DND-41 (cell line): ENCODE results near the gene CPNE5.

ENCODE experiments used
- EZH2 ChIP-seq: IDR thresholded peaks from 3 replicates; pipeline ENCODE4 v1.6.1; 2012; ENCODE audit warnings: borderline replicate concordance, low read depth, mild to moderate bottlenecking, moderate library complexity, low read length, inconsistent platforms; ENCODE audit not compliant: severe bottlenecking
- TF ChIP-seq, protein P1 (sequence below): IDR thresholded peaks from 2 replicates; pipeline ENCODE4 v1.5.1; 2012; ENCODE audit warnings: borderline replicate concordance, low read length, moderate library complexity, mild to moderate bottlenecking; ENCODE audit not compliant: poor library complexity, severe bottlenecking; ENCODE audit errors: extremely low read depth

DNA sequence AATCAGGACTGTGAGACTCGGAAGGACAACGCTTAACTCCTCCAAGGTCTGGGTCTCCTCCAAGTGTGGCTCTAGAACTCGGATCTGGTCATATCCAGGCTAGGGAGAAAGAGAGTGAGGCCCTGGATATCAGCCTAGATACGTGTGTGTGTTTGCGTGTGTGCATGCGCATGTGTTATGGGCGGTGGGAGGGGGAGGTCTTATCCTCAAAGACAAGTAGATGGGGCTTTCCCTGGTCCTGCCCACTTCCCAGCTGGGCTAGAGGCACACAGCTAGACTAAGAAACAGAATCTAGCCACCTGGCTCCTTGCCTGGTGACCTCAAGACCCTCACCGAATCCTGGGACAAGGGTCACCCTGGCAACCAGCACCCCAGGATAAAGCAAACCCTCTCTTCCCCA is 13.2 kb downstream of the CPNE5 start:
- TF ChIP-seq, protein P1, sequence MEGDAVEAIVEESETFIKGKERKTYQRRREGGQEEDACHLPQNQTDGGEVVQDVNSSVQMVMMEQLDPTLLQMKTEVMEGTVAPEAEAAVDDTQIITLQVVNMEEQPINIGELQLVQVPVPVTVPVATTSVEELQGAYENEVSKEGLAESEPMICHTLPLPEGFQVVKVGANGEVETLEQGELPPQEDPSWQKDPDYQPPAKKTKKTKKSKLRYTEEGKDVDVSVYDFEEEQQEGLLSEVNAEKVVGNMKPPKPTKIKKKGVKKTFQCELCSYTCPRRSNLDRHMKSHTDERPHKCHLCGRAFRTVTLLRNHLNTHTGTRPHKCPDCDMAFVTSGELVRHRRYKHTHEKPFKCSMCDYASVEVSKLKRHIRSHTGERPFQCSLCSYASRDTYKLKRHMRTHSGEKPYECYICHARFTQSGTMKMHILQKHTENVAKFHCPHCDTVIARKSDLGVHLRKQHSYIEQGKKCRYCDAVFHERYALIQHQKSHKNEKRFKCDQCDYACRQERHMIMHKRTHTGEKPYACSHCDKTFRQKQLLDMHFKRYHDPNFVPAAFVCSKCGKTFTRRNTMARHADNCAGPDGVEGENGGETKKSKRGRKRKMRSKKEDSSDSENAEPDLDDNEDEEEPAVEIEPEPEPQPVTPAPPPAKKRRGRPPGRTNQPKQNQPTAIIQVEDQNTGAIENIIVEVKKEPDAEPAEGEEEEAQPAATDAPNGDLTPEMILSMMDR = no peak
- no peak for TF ChIP-seq EZH2
